ENCODE results near the gene PFKFB2. TPM values are rescaled to one million over a fixed set of nuclear protein-coding genes. Genes with fewer than 3 reads are reported as not detected.

PFKFB2 gene
- total RNA-seq, 1 experiment from 2014 or later = 16.8 TPM

DNA sequence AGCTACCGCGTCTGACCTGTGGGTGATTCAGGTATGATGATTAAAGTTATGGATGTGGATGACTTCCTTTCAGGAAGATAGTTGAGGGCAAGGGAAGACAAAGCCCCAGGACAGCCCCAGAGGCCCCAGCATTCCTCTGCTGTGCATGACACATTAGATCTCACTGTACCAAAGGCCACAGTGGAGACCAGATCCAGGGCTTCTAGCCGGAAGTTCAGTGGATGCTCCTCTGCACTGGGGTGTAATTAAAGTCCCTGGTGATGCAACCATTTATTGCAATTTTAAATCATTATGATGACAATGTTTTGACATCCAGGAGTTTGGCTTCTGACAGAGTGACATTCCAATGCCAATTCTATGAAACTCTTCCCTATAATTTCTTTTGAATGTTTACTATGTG is 55.9 kb downstream of the PFKFB2 start (continued):
- TF ChIP-seq, protein P1, sequence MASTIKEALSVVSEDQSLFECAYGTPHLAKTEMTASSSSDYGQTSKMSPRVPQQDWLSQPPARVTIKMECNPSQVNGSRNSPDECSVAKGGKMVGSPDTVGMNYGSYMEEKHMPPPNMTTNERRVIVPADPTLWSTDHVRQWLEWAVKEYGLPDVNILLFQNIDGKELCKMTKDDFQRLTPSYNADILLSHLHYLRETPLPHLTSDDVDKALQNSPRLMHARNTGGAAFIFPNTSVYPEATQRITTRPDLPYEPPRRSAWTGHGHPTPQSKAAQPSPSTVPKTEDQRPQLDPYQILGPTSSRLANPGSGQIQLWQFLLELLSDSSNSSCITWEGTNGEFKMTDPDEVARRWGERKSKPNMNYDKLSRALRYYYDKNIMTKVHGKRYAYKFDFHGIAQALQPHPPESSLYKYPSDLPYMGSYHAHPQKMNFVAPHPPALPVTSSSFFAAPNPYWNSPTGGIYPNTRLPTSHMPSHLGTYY (CRISPR knock-in tag; IDR thresholded peaks at IDR 0.05) = no peak

DNA sequence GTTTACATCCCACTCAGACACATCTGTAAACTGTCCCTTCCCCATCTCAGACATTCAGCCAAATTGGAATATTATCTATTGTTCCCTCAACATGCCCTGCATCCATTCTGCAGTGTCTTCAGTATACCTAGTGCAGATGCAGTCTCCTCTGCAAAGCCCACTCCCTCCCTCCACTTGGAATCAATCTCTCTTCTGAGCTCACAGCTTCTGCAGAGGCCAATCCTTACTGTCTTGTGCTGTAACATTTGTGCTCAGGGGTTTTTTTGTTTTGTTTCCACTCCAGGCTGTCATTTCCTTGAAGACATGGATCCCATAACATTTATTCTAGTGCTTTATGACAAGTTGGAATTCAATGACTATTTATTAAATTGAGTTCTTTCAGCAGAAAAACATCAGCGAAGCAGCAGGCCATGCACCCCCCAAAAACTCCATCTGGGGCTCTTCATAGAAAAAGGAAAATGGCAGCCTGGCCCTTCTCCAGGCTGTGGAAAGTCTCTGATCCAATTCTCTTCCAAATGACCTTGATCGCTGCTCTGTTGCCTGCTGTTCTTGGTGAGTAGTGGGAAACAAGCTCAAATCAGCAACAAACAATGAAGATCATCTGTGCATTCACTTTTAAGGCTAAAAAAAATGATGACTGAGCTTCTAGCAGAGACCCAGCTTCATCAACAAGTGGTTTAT is 59.7 kb downstream of the PFKFB2 start:
- ChIA-PET POLR2A (no interaction called here), CTCF (no interaction called here)
- Mint-ChIP-seq H3K27ac (no peak overlapping the region), H3K36me3 (no peaks in the 10 kb centered on the region), H3K27me3 (ENCODE audit: low read depth) (peaks cover 3% of the 10 kb centered on the region; the same call in 1 of the 2 replicates), H3K4me3 (no peak overlapping the region), H3K4me1 (peaks cover 3% of the 10 kb centered on the region; the same call in 1 of the 2 replicates), H3K9me3 (no peaks in the 10 kb centered on the region)
- no peak for TF ChIP-seq CREM (CRISPR knock-in tag; IDR thresholded peaks at IDR 0.05)
- no peak for TF ChIP-seq TEAD4 (CRISPR knock-in tag; IDR thresholded peaks at IDR 0.05)
- TF ChIP-seq, protein P2, sequence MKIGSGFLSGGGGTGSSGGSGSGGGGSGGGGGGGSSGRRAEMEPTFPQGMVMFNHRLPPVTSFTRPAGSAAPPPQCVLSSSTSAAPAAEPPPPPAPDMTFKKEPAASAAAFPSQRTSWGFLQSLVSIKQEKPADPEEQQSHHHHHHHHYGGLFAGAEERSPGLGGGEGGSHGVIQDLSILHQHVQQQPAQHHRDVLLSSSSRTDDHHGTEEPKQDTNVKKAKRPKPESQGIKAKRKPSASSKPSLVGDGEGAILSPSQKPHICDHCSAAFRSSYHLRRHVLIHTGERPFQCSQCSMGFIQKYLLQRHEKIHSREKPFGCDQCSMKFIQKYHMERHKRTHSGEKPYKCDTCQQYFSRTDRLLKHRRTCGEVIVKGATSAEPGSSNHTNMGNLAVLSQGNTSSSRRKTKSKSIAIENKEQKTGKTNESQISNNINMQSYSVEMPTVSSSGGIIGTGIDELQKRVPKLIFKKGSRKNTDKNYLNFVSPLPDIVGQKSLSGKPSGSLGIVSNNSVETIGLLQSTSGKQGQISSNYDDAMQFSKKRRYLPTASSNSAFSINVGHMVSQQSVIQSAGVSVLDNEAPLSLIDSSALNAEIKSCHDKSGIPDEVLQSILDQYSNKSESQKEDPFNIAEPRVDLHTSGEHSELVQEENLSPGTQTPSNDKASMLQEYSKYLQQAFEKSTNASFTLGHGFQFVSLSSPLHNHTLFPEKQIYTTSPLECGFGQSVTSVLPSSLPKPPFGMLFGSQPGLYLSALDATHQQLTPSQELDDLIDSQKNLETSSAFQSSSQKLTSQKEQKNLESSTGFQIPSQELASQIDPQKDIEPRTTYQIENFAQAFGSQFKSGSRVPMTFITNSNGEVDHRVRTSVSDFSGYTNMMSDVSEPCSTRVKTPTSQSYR (CRISPR knock-in tag; IDR thresholded peaks at IDR 0.05) = no peak
- no peak for TF ChIP-seq NFATC4 (CRISPR knock-in tag; IDR thresholded peaks at IDR 0.05)
- TF ChIP-seq CREB1 (CRISPR knock-in tag; IDR thresholded peaks at IDR 0.05) = no peak
- TF ChIP-seq MXD4 (CRISPR knock-in tag; IDR thresholded peaks at IDR 0.05; ENCODE audit: borderline replicate concordance) = no peak
- TF ChIP-seq, protein P3, sequence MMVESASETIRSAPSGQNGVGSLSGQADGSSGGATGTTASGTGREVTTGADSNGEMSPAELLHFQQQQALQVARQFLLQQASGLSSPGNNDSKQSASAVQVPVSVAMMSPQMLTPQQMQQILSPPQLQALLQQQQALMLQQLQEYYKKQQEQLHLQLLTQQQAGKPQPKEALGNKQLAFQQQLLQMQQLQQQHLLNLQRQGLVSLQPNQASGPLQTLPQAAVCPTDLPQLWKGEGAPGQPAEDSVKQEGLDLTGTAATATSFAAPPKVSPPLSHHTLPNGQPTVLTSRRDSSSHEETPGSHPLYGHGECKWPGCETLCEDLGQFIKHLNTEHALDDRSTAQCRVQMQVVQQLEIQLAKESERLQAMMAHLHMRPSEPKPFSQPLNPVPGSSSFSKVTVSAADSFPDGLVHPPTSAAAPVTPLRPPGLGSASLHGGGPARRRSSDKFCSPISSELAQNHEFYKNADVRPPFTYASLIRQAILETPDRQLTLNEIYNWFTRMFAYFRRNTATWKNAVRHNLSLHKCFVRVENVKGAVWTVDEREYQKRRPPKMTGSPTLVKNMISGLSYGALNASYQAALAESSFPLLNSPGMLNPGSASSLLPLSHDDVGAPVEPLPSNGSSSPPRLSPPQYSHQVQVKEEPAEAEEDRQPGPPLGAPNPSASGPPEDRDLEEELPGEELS (CRISPR knock-in tag; IDR thresholded peaks at IDR 0.05) = no peak
- DNase-seq (ENCODE audit: low spot score) (no peak), ATAC-seq (no peak)

DNA sequence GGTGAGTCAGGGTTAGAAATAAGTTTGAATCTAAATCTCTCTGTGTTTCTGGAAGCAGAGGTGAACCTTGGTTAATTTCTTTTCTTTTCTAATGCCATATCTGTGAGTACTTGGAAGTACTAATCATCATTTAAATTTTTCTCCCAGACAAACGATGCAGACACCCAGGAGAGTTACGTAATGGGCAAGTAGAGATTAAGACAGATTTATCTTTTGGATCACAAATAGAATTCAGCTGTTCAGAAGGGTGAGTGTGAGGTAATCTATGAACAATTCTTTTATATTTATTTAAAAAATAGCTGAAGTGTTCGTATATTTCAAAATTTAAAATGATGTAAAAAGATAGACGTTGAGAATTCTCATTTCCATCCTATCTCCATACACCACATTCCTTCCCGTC is 62.2 kb downstream of the PFKFB2 start:
- H3K36me3 Mint-ChIP-seq = no peaks in the 10 kb centered on the region
- no peak for ATAC-seq
- TF ChIP-seq, protein P4, sequence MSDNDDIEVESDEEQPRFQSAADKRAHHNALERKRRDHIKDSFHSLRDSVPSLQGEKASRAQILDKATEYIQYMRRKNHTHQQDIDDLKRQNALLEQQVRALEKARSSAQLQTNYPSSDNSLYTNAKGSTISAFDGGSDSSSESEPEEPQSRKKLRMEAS (CRISPR knock-in tag; IDR thresholded peaks at IDR 0.05) = no peak
- TF ChIP-seq GABPB1 (CRISPR knock-in tag; IDR thresholded peaks at IDR 0.05) (no peak), OVOL2 (CRISPR knock-in tag; IDR thresholded peaks at IDR 0.05; ENCODE audit: borderline replicate concordance) (no peak), ZNF263 (CRISPR knock-in tag; IDR thresholded peaks at IDR 0.05; ENCODE audit: low read depth) (no peak), JUN (CRISPR knock-in tag; IDR thresholded peaks at IDR 0.05) (no peak), ZNF396 (CRISPR knock-in tag; IDR thresholded peaks at IDR 0.05; ENCODE audit: borderline replicate concordance) (no peak), ZNF219 (CRISPR knock-in tag; IDR thresholded peaks at IDR 0.05; ENCODE audit: borderline replicate concordance) (no peak)
- TF ChIP-seq, protein P5, sequence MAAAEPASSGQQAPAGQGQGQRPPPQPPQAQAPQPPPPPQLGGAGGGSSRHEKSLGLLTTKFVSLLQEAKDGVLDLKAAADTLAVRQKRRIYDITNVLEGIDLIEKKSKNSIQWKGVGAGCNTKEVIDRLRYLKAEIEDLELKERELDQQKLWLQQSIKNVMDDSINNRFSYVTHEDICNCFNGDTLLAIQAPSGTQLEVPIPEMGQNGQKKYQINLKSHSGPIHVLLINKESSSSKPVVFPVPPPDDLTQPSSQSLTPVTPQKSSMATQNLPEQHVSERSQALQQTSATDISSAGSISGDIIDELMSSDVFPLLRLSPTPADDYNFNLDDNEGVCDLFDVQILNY (CRISPR knock-in tag; IDR thresholded peaks at IDR 0.05) = no peak
- TF ChIP-seq, protein P6, sequence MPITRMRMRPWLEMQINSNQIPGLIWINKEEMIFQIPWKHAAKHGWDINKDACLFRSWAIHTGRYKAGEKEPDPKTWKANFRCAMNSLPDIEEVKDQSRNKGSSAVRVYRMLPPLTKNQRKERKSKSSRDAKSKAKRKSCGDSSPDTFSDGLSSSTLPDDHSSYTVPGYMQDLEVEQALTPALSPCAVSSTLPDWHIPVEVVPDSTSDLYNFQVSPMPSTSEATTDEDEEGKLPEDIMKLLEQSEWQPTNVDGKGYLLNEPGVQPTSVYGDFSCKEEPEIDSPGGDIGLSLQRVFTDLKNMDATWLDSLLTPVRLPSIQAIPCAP (CRISPR knock-in tag; IDR thresholded peaks at IDR 0.05) = no peak
- TF ChIP-seq, protein P7, sequence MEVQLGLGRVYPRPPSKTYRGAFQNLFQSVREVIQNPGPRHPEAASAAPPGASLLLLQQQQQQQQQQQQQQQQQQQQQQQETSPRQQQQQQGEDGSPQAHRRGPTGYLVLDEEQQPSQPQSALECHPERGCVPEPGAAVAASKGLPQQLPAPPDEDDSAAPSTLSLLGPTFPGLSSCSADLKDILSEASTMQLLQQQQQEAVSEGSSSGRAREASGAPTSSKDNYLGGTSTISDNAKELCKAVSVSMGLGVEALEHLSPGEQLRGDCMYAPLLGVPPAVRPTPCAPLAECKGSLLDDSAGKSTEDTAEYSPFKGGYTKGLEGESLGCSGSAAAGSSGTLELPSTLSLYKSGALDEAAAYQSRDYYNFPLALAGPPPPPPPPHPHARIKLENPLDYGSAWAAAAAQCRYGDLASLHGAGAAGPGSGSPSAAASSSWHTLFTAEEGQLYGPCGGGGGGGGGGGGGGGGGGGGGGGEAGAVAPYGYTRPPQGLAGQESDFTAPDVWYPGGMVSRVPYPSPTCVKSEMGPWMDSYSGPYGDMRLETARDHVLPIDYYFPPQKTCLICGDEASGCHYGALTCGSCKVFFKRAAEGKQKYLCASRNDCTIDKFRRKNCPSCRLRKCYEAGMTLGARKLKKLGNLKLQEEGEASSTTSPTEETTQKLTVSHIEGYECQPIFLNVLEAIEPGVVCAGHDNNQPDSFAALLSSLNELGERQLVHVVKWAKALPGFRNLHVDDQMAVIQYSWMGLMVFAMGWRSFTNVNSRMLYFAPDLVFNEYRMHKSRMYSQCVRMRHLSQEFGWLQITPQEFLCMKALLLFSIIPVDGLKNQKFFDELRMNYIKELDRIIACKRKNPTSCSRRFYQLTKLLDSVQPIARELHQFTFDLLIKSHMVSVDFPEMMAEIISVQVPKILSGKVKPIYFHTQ (CRISPR knock-in tag; IDR thresholded peaks at IDR 0.05) = no peak
- H3K4me3 Mint-ChIP-seq = no peak overlapping the region
- no peak for DNase-seq (ENCODE audit: low spot score)
- no peaks in the 10 kb centered on the region for H3K27me3 Mint-ChIP-seq (ENCODE audit: low read depth)
- ChIA-PET CTCF (no interaction called here), POLR2A (no interaction called here)
- H3K4me1 Mint-ChIP-seq = no peaks in the 10 kb centered on the region
- no peak overlapping the region for H3K27ac Mint-ChIP-seq
- H3K9me3 Mint-ChIP-seq = no peaks in the 10 kb centered on the region

All from WTC11 (cell line).